ENCODE measurements around the gene HBE1. TPM values are rescaled to one million over a fixed set of nuclear protein-coding genes. Genes with fewer than 3 reads are reported as not detected.

Gene HBE1
- total RNA-seq, 1 experiment from 2014 or later: 1.4 TPM

DNA sequence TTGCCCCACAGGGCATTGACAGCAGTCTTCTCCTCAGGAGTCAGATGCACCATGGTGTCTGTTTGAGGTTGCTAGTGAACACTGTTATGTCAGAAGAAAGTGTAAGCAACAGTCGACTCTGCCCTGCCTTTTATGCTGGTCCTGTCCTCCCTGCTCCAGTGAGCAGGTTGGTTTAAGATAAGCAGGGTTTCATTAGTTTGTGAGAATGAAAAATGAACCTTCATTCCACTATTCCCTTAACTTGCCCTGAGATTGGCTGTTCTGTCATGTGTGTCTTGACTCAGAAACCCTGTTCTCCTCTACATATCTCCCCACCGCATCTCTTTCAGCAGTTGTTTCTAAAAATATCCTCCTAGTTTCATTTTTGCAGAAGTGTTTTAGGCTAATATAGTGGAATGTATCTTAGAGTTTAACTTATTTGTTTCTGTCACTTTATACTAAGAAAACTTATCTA is 35.3 kb downstream of the HBE1 start, which contains the start of gene HBD:
Gene HBD (minus strand): TSS at position 103 of the 454 bp plus-strand sequence. CDS start 50 bp downstream, at position 53.
- DNase-seq (ENCODE audit: low read depth): no peak

DNA sequence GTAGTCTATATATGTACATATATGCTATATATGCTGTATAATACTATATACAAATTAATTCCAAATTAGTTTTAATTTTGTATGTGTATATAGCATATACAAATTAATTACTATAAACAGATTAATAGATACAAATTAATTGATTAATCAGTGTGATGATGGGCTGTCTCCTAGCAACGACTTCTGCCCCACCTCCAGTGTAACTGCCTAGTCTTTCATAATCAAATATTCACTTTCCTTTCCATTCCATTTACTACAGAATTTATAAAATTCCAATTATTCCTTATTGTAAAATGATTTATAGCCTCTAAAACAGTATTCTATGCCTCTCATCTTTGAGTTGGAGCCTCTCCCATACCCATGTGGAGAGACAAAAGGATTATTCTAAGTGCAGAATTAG is 36.4 kb downstream of the HBE1 start:
- DNase-seq (ENCODE audit: low read depth): no peak

DNA sequence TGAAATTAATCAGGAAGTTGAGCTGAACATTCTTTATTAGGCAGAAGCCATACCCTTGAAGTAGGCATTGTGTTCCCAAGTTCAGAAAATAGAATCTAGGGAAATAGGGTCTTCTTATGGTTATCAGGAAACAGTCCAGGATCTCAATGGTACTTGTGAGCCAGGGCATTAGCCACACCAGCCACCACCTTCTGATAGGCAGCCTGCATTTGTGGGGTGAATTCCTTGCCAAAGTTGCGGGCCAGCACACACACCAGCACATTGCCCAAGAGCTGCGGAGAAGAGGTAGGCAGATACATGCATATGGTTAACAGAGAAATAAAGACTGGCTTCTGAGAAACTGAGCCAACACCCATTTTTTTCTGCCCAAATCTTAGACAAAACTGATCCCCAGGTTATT is 36.9 kb downstream of the HBE1 start:
- no peak for DNase-seq (ENCODE audit: low read depth)

DNA sequence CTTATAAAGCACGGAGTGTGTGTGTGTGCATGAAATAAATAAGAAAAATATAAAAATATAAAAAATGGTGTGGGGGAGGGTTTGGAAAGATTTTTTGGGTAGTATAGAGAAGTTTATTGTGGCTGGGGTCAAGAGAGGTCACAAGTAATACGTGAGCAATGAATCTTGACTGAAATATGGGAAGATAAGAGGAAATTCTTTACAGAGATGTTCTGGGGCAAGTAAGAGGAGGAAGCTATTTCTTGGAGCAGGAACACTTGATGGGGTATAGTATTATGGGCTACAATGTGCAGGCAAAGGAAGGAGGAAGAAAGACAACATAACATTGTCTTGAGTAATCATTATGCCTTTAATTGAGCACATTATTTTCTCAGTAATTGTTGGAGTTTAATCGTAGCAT is 37.6 kb downstream of the HBE1 start:
- DNase-seq (ENCODE audit: low read depth): no peak

DNA sequence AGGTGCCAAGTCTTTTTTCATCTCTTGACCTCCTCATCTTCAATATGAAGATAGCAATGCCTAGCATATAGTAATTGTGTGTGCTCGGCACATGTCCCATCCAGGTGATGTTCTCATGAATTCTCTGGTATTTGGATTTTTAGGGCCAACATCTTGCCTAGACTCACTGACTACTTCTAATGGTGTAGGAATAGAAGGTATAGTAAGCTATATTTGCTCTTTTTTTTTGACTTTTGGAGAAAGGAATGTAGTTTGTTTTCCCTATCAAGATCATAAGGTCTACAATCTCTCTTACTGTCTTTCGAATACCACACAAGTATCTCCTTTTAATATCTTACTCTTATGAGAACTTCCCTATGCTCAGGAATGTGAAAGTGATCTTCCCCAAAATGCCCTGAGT is 38.6 kb downstream of the HBE1 start:
- no peak for DNase-seq (ENCODE audit: low read depth)

DNA sequence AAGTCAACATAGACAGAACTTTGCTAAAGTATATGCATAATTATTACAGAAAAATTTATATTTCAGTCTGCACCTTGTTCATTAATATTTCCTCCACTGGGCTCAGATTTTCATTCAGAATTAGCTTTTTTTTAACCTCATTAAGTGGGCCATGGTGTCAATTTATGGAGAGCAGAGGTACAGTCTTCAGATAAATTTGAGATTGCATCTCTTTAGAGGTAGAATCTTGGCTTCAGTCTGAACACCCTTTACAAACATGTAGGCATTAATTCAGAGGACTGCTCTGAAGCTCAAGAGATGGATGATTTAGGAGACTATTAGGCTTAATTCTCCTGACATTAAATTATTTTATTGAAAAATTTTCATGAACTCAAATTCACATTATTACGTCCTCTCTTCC is 39.5 kb downstream of the HBE1 start:
- no peak for DNase-seq (ENCODE audit: low read depth)

DNA sequence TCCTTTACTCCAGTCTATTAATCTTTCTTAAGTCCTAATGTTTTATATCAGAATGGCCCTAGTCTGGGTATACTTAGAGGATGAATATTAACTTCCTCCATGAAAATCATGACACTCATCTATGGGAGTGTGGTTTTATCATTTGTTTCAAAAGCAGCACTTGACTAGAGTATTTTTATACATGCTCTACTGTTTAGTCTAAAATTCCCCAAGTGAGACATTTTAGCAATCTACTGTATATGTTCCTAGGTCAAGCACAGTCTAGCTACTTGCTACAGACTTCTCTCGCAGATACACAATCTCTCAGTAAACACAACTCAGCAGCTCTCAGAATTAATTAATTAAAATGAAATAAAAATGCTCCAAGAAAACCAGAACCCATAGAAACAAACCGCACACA is 39.9 kb downstream of the HBE1 start:
- DNase-seq (ENCODE audit: low read depth): no peak

DNA sequence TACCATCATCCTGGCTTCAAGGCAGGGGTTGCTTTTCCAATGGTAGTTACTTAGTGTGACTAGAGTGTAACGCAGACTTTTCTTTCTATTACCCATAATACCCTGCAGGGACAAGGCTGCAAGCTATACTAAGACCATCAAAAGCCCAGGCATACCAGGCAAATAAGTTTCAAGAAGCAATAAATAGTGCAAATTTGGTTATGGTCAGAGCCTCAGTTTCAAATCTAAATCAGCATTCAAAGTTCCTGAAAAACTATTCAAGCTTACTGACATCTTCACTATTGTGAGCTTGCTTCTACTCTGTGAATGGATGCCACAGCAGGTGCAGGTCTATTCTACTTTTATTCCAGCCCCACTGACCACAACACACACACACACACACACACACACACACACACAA is 40.4 kb downstream of the HBE1 start:
- no peak for DNase-seq (ENCODE audit: low read depth)

DNA sequence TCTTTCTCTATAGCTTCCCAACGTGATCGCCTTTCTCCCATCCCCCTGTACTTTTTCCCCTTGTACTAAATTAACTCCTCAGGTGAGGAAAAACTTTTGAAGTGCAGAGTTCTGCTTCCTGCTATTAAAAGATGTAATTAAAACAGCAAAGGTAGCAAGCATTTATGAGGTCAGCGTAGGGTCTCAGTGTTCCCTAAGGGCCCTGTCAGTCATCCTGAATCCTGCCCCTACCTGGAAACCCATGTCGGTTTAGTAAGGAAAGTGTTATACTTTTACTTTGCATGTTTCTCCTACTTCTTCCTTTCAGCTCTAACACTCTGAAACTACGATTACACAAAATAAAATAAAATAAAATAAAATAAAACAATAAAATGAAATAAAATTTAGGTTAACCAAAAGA is 41.6 kb downstream of the HBE1 start:
- no peak for DNase-seq (ENCODE audit: low read depth)

DNA sequence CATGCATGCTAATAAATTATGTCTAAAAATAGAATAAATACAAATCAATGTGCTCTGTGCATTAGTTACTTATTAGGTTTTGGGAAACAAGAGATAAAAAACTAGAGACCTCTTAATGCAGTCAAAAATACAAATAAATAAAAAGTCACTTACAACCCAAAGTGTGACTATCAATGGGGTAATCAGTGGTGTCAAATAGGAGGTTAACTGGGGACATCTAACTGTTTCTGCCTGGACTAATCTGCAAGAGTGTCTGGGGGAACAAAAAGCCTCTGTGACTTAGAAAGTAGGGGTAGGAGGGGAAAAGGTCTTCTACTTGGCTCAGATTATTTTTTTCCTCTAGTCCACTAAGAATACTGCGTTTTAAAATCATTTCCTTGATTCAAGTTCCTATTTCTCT is 42.1 kb downstream of the HBE1 start:
- no peak for DNase-seq (ENCODE audit: low read depth)

DNA sequence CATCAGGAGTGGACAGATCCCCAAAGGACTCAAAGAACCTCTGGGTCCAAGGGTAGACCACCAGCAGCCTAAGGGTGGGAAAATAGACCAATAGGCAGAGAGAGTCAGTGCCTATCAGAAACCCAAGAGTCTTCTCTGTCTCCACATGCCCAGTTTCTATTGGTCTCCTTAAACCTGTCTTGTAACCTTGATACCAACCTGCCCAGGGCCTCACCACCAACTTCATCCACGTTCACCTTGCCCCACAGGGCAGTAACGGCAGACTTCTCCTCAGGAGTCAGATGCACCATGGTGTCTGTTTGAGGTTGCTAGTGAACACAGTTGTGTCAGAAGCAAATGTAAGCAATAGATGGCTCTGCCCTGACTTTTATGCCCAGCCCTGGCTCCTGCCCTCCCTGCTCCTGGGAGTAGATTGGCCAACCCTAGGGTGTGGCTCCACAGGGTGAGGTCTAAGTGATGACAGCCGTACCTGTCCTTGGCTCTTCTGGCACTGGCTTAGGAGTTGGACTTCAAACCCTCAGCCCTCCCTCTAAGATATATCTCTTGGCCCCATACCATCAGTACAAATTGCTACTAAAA is 42.9 kb downstream of the HBE1 start, which contains the start of gene HBB:
Gene HBB (minus strand): TSS at position 340 of the 579 bp plus-strand sequence. CDS start 50 bp downstream, at position 290.
- no peak for DNase-seq (ENCODE audit: low read depth)

DNA sequence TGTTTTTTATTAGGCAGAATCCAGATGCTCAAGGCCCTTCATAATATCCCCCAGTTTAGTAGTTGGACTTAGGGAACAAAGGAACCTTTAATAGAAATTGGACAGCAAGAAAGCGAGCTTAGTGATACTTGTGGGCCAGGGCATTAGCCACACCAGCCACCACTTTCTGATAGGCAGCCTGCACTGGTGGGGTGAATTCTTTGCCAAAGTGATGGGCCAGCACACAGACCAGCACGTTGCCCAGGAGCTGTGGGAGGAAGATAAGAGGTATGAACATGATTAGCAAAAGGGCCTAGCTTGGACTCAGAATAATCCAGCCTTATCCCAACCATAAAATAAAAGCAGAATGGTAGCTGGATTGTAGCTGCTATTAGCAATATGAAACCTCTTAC is 44.3 kb downstream of the HBE1 start:
- no peak for DNase-seq (ENCODE audit: low read depth)

DNA sequence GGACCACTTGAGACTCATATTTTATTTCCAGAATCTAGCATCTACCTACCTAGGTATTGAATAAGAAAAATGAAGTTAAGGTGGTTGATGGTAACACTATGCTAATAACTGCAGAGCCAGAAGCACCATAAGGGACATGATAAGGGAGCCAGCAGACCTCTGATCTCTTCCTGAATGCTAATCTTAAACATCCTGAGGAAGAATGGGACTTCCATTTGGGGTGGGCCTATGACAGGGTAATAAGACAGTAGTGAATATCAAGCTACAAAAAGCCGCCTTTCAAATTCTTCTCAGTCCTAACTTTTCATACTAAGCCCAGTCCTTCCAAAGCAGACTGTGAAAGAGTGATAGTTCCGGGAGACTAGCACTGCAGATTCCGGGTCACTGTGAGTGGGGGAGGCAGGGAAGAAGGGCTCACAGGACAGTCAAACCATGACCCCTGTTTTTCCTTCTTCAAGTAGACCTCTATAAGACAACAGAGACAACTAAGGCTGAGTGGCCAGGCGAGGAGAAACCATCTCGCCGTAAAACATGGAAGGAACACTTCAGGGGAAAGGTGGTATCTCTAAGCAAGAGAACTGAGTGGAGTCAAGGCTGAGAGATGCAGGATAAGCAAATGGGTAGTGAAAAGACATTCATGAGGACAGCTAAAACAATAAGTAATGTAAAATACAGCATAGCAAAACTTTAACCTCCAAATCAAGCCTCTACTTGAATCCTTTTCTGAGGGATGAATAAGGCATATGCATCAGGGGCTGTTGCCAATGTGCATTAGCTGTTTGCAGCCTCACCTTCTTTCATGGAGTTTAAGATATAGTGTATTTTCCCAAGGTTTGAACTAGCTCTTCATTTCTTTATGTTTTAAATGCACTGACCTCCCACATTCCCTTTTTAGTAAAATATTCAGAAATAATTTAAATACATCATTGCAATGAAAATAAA is 44.9 kb downstream of the HBE1 start:
- no peak for DNase-seq (ENCODE audit: low read depth)

DNA sequence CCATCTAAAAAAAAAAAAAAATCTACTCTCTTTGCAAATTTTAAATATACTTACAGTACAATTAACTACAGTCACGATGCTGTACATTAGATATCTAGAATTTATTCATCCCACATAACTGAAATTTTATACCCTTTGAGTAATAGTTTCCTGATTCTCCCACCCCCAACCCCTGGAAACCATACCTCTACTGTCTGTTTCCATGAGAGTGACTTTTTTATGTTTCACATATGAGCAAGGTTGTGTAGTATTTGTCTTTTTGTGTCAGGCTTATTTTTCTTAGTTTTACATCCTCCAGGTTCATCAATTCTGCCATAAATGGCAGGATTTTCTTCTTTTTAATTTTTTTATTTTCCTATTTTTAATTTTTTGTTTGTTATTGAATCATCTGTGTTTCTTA is 46.1 kb downstream of the HBE1 start:
- DNase-seq (ENCODE audit: low read depth): no peak

DNA sequence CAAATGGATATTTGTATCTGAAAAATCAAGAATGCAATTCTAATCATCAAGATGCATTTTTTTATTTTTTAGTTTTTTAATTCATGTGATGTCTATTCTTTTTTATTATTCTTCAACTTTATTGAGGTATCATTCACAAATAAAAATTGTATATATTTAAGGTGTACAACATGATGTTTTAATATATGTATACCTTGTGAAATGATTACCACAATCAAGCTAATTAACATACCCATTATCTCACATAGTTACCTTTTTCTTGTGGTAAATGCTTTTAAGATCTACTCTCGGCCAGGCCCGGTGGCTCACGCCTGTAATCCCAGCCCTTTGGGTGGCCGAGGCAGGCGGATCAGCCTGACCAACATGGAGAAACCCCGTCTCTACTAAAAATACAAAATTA is 46.6 kb downstream of the HBE1 start:
- DNase-seq (ENCODE audit: low read depth): no peak

Other genes starting within 250 kb of the HBE1 start
- not detected in 2 replicates for gene OR52J3, start 223.4 kb downstream of the HBE1 start, total RNA-seq (2014; rRNA removed; shearing (Covaris generic))
- not detected in 2 replicates for gene OR52E2, start 210.3 kb downstream of the HBE1 start, total RNA-seq (2014; rRNA removed; shearing (Covaris generic))
- not detected in 2 replicates for gene OR52E1, start 200.4 kb downstream of the HBE1 start, total RNA-seq (2014; rRNA removed; shearing (Covaris generic))
- not detected in 2 replicates for gene OR52A5, start 131.6 kb downstream of the HBE1 start, total RNA-seq (2014; rRNA removed; shearing (Covaris generic))
- gene OR52A1, start 115.2 kb downstream of the HBE1 start, total RNA-seq (2014; rRNA removed; shearing (Covaris generic)): under 0.01 TPM in 1 of 2 replicates, not detected in the other
- gene OR51V1, start 69.3 kb downstream of the HBE1 start, total RNA-seq (2014; rRNA removed; shearing (Covaris generic)): not detected in 2 replicates
- not detected in 2 replicates for gene HBB, start 42.9 kb downstream of the HBE1 start, total RNA-seq (2014; rRNA removed; shearing (Covaris generic))
- gene HBD, start 35.5 kb downstream of the HBE1 start, total RNA-seq (2014; rRNA removed; shearing (Covaris generic)): not detected in 2 replicates
- gene HBG1, start 20.1 kb downstream of the HBE1 start, total RNA-seq (2014; rRNA removed; shearing (Covaris generic)): not detected in 2 replicates
- gene HBG2, start 15.2 kb downstream of the HBE1 start, total RNA-seq (2014; rRNA removed; shearing (Covaris generic)): not detected in 2 replicates
- gene OR51B4, start 32.0 kb upstream of the HBE1 start, total RNA-seq (2014; rRNA removed; shearing (Covaris generic)): not detected in 2 replicates
- not detected in 2 replicates for gene OR51B2, start 54.4 kb upstream of the HBE1 start, total RNA-seq (2014; rRNA removed; shearing (Covaris generic))
- 0.11 TPM in 1 of 2 replicates, not detected in the other for gene OR51B5, start 73.6 kb upstream of the HBE1 start, total RNA-seq (2014; rRNA removed; shearing (Covaris generic))
- gene OR51B6, start 81.6 kb upstream of the HBE1 start, total RNA-seq (2014; rRNA removed; shearing (Covaris generic)): not detected in 2 replicates
- not detected in 2 replicates for gene OR51M1, start 113.9 kb upstream of the HBE1 start, total RNA-seq (2014; rRNA removed; shearing (Covaris generic))
- not detected in 2 replicates for gene OR51Q1, start 152.2 kb upstream of the HBE1 start, total RNA-seq (2014; rRNA removed; shearing (Covaris generic))
- gene OR51I1, start 171.6 kb upstream of the HBE1 start, total RNA-seq (2014; rRNA removed; shearing (Covaris generic)): not detected in 2 replicates
- not detected in 2 replicates for gene OR51I2, start 179.4 kb upstream of the HBE1 start, total RNA-seq (2014; rRNA removed; shearing (Covaris generic))
- not detected in 2 replicates for gene OR52D1, start 218.7 kb upstream of the HBE1 start, total RNA-seq (2014; rRNA removed; shearing (Covaris generic))
- gene UBQLN3, start 240.0 kb upstream of the HBE1 start, total RNA-seq (2014; rRNA removed; shearing (Covaris generic)): not detected in 2 replicates
- not detected in 2 replicates for gene UBQLNL, start 246.8 kb upstream of the HBE1 start, total RNA-seq (2014; rRNA removed; shearing (Covaris generic))

Data from Daoy (cell line).